ENCODE results near the gene NBR1.
"Not testable (repeated sequence)": the region's sequence is repeated elsewhere in the genome, so short reads cannot be mapped to it uniquely, and the experiment has no call there.

DNA sequence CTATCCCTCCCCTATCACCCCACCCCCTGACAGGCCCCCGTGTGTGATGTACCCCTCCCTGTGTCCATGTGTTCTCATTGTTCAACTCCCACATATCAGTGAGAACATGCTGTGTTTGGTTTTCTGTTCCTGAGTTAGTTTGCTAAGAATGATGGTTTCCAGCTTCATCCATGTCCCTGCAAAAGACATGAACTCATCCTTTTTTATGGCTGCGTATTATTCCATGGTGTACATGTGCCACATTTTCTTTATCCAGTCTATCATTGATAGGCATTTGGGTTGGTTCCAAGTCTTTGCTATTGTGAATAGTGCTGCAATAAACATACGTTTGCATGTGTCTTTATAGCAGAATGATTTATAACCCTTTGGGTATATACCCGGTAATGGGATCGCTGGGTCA lies 15.6 kb downstream of the NBR1 start:
- not testable (repeated sequence) for TF ChIP-seq POLR2A (IDR thresholded peaks at IDR 0.05; ENCODE audit: low read length); GATA1 (IDR thresholded peaks at IDR 0.05; ENCODE audit: low read depth, low read length)

All from erythroblast (primary cell).